ENCODE measurements around the gene TMEM190.

Gene TMEM190

DNA sequence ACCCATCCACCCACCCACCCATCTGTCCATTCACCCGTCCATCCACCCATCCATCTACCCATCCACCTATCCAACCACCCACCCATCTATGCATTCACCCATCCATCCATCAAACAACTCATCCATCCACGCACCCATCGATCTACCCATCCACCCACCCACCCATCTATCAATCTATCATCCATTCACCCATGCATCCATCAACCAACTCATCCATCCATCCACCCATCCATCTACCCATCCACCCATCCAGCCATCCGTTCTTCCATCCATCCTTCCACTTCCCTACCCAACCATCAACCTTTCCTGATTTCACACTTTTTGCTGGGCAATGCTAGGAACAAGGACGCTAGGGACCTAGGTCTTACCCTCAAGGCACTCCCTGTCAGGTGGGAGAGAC lies 5.4 kb downstream of the TMEM190 start (continued):
- TF ChIP-seq, protein P1, sequence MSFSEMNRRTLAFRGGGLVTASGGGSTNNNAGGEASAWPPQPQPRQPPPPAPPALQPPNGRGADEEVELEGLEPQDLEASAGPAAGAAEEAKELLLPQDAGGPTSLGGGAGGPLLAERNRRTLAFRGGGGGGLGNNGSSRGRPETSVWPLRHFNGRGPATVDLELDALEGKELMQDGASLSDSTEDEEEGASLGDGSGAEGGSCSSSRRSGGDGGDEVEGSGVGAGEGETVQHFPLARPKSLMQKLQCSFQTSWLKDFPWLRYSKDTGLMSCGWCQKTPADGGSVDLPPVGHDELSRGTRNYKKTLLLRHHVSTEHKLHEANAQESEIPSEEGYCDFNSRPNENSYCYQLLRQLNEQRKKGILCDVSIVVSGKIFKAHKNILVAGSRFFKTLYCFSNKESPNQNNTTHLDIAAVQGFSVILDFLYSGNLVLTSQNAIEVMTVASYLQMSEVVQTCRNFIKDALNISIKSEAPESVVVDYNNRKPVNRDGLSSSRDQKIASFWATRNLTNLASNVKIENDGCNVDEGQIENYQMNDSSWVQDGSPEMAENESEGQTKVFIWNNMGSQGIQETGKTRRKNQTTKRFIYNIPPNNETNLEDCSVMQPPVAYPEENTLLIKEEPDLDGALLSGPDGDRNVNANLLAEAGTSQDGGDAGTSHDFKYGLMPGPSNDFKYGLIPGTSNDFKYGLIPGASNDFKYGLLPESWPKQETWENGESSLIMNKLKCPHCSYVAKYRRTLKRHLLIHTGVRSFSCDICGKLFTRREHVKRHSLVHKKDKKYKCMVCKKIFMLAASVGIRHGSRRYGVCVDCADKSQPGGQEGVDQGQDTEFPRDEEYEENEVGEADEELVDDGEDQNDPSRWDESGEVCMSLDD (tag by site-specific recombination; IDR thresholded peaks at IDR 0.05) = no peak
- TF ChIP-seq ZBTB8A (tag by site-specific recombination; IDR thresholded peaks at IDR 0.05) (no peak), BCL11B (tag by site-specific recombination; IDR thresholded peaks at IDR 0.05; ENCODE audit: low read depth) (no peak), ZNF600 (tag by site-specific recombination; IDR thresholded peaks at IDR 0.05) (no peak), ZNF530 (tag by site-specific recombination; IDR thresholded peaks at IDR 0.05; ENCODE audit: low read depth) (no peak), ZNF626 (tag by site-specific recombination; IDR thresholded peaks at IDR 0.05) (no peak)
- TF ChIP-seq, protein P2, sequence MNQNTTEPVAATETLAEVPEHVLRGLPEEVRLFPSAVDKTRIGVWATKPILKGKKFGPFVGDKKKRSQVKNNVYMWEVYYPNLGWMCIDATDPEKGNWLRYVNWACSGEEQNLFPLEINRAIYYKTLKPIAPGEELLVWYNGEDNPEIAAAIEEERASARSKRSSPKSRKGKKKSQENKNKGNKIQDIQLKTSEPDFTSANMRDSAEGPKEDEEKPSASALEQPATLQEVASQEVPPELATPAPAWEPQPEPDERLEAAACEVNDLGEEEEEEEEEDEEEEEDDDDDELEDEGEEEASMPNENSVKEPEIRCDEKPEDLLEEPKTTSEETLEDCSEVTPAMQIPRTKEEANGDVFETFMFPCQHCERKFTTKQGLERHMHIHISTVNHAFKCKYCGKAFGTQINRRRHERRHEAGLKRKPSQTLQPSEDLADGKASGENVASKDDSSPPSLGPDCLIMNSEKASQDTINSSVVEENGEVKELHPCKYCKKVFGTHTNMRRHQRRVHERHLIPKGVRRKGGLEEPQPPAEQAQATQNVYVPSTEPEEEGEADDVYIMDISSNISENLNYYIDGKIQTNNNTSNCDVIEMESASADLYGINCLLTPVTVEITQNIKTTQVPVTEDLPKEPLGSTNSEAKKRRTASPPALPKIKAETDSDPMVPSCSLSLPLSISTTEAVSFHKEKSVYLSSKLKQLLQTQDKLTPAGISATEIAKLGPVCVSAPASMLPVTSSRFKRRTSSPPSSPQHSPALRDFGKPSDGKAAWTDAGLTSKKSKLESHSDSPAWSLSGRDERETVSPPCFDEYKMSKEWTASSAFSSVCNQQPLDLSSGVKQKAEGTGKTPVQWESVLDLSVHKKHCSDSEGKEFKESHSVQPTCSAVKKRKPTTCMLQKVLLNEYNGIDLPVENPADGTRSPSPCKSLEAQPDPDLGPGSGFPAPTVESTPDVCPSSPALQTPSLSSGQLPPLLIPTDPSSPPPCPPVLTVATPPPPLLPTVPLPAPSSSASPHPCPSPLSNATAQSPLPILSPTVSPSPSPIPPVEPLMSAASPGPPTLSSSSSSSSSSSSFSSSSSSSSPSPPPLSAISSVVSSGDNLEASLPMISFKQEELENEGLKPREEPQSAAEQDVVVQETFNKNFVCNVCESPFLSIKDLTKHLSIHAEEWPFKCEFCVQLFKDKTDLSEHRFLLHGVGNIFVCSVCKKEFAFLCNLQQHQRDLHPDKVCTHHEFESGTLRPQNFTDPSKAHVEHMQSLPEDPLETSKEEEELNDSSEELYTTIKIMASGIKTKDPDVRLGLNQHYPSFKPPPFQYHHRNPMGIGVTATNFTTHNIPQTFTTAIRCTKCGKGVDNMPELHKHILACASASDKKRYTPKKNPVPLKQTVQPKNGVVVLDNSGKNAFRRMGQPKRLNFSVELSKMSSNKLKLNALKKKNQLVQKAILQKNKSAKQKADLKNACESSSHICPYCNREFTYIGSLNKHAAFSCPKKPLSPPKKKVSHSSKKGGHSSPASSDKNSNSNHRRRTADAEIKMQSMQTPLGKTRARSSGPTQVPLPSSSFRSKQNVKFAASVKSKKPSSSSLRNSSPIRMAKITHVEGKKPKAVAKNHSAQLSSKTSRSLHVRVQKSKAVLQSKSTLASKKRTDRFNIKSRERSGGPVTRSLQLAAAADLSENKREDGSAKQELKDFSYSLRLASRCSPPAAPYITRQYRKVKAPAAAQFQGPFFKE (tag by site-specific recombination; IDR thresholded peaks at IDR 0.05; ENCODE audit: borderline replicate concordance) = no peak

DNA sequence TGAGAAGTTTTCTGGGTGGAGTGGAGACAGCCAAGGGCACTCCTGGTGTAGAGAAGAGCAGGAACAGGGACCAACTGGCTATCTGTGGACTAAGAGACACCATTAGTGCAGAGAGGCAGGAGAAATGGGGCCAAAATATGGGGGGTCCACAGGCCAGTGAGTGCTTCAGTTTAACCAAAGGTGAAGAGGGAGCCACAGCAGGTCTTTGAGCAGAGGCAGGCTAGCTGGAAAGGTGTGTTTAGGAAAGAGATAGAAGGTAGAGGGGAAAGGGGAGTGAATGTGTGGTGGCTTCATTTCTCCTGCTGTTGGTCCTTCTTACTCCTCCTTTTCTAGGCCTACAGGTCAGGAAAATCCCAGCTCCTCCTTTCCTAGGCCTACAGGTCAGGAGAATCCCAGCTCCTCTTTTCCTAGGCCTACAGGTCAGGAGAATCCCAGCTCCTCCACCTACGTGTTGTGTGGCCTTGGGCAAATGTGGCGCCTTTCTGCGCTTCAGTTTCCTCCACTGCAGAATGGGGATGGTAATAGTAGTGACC lies 6.0 kb downstream of the TMEM190 start:
- Histone ChIP-seq H3K27ac (ENCODE audit: extremely low read depth, low read depth, low read length) (no peak overlapping the region), H3K9me3 (ENCODE audit: control insufficient read depth, insufficient read depth, low read depth, low read length) (no peaks in the 10 kb centered on the region), H3K4me1 (ENCODE audit: control insufficient read depth, insufficient read depth, low read length) (peaks cover 11% of the 10 kb centered on the region), H3K4me3 (ENCODE audit: low read depth, low read length) (no peak overlapping the region), H3K36me3 (ENCODE audit: control insufficient read depth in 2 of 2, insufficient read depth in 1 of 2, low read length in 2 of 2) (peaks cover 0 to 14% of the 10 kb centered on the region in 2 experiments; a peak in 1 of 3 replicates)
- ChIA-PET CTCF (interaction anchor here (0.9 to 3.2 kb wide), 2 partner anchors 80 to 91 kb away, joined by 3 to 16 read pairs; no protein-coding TSS in a partner anchor), POLR2A (interaction anchor here (0.6 to 2.0 kb wide), 6 partner anchors 10 to 44 kb away, joined by 3 to 15 read pairs (median 6); partner anchors contain the start of genes KMT5C and UBE2S)
- TF ChIP-seq ZNF133 (tag by site-specific recombination; IDR thresholded peaks at IDR 0.05) (peak; percentile 98), ZNF394 (tag by site-specific recombination; IDR thresholded peaks at IDR 0.05; ENCODE audit: borderline replicate concordance) (peak; percentile 57; the same call in 1 of the 2 replicates), GFI1B (tag by site-specific recombination; IDR thresholded peaks at IDR 0.05) (no peak), ZNF16 (tag by site-specific recombination; IDR thresholded peaks at IDR 0.05; ENCODE audit: low read depth) (peak; percentile 72; the same call in 1 of the 2 replicates)

DNA sequence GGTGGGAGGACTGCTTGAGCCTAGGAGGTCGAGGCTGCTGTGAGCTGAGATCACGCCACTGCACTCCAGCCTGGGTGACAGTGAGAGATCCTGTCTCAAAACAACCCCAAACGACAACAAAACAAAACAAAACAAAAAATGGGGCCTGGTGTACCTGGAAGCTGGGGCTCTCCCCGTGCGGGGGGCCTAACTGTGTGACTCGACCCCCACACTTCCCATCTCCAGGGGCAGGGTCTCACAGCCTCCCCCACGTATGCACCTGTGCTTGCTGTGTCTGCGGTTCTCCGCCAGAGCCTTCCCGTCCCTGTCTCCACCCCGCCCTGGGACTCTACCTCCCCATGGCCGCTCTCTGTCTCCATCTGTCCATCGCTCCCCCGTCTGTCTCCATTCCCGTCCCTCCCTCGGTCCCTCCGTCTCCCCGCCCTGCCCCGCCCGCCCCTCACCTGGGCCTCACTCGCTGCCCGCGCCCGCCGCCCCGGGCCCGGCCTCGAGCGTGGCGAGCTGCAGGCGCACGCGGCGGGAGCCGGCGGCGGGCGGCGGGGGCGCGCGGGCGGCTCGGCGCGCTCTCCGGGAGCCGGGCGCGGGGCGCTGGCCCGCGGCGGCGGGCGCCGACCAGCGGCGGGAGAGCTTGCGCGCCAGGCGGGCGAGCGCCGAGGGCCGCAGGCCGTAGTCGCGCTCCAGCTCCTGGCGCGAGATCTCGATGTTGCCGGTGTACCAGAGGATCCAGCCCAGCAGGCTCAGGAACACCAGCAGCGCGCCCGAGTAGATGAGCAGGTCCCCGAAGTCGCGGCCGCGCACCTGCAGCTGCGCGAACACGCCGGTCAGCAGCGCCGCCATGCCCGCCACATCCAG lies 6.9 kb downstream of the TMEM190 start:
- H3K4me3 ChIP-seq (ENCODE audit: low read depth, low read length) = peak overlapping the region; percentile 25
- POLR2A ChIA-PET = interaction anchor here (0.6 to 2.0 kb wide), 8 partner anchors 11 to 241 kb away, joined by 3 to 15 read pairs (median 4); partner anchors contain the start of genes KMT5C, UBE2S and ZNF784
- CTCF ChIA-PET = interaction anchor here (0.6 to 3.2 kb wide), 9 partner anchors 56 to 295 kb away, joined by 3 to 23 read pairs (median 4); no protein-coding TSS in a partner anchor
- no peaks in the 10 kb centered on the region for H3K9me3 ChIP-seq (ENCODE audit: control insufficient read depth, insufficient read depth, low read depth, low read length)
- no peak overlapping the region; the same call in 1 of the 2 replicates for H3K27ac ChIP-seq (ENCODE audit: extremely low read depth, low read depth, low read length)
- H3K36me3 ChIP-seq (ENCODE audit: control insufficient read depth in 2 of 2, insufficient read depth in 1 of 2, low read length in 2 of 2) = peaks cover 3 to 23% of the 10 kb centered on the region in 2 experiments; a peak in 2 of 3 replicates
- H3K4me1 ChIP-seq (ENCODE audit: control insufficient read depth, insufficient read depth, low read length) = peaks cover 15% of the 10 kb centered on the region
- TF ChIP-seq, protein P3, sequence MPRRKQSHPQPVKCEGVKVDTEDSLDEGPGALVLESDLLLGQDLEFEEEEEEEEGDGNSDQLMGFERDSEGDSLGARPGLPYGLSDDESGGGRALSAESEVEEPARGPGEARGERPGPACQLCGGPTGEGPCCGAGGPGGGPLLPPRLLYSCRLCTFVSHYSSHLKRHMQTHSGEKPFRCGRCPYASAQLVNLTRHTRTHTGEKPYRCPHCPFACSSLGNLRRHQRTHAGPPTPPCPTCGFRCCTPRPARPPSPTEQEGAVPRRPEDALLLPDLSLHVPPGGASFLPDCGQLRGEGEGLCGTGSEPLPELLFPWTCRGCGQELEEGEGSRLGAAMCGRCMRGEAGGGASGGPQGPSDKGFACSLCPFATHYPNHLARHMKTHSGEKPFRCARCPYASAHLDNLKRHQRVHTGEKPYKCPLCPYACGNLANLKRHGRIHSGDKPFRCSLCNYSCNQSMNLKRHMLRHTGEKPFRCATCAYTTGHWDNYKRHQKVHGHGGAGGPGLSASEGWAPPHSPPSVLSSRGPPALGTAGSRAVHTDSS (tag by site-specific recombination; IDR thresholded peaks at IDR 0.05) = no peak
- no peak for TF ChIP-seq ZNF776 (tag by site-specific recombination; IDR thresholded peaks at IDR 0.05; ENCODE audit: borderline replicate concordance)
- no peak for TF ChIP-seq FEZF1 (tag by site-specific recombination; IDR thresholded peaks at IDR 0.05)
- TF ChIP-seq, protein P4, sequence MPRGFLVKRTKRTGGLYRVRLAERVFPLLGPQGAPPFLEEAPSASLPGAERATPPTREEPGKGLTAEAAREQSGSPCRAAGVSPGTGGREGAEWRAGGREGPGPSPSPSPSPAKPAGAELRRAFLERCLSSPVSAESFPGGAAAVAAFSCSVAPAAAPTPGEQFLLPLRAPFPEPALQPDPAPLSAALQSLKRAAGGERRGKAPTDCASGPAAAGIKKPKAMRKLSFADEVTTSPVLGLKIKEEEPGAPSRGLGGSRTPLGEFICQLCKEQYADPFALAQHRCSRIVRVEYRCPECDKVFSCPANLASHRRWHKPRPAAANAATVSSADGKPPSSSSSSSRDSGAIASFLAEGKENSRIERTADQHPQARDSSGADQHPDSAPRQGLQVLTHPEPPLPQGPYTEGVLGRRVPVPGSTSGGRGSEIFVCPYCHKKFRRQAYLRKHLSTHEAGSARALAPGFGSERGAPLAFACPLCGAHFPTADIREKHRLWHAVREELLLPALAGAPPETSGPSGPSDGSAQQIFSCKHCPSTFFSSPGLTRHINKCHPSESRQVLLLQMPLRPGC (tag by site-specific recombination; IDR thresholded peaks at IDR 0.05) = no peak
- no peak for TF ChIP-seq ZNF548 (tag by site-specific recombination; IDR thresholded peaks at IDR 0.05)
- TF ChIP-seq ZNF239 (tag by site-specific recombination; IDR thresholded peaks at IDR 0.05) = no peak
- TF ChIP-seq ZFP3 (tag by site-specific recombination; IDR thresholded peaks at IDR 0.05; ENCODE audit: low read depth) = no peak
- no peak for TF ChIP-seq ZNF354C (tag by site-specific recombination; IDR thresholded peaks at IDR 0.05; ENCODE audit: borderline replicate concordance, low read depth)

Measured in HEK293 (cell line).